Fibroblast of pulmonary artery (primary cell): ENCODE data around the gene ERFL.
A peak's percentile ranks its signal among the peaks of the same experiment; 100 is the strongest.

Source experiments
- DNase-seq: peaks from one replicate; pipeline ENCODE4 v3.0.0-alpha.2; 2010; ENCODE audit warnings: low read depth
- H3K4me3 ChIP-seq: replicated peaks from 2 replicates; pipeline ENCODE4 v1.5.1; 2011; ENCODE audit warnings: low read depth, mild to moderate bottlenecking, control low read depth, low read length, moderate library complexity
- CTCF ChIP-seq: IDR thresholded peaks from 2 replicates; pipeline ENCODE4 v1.5.1; 2011; ENCODE audit warnings: mild to moderate bottlenecking, control low read depth, low read length, inconsistent platforms; ENCODE audit errors: missing control alignments

Gene ERFL

GRCh38 chr19:41930926-41931592, 2.8 kb upstream of the ERFL start:
- H3K4me3 ChIP-seq: no peak overlapping the region
- peak; percentile 49 for TF ChIP-seq CTCF
- DNase-seq: no peak

DNA sequence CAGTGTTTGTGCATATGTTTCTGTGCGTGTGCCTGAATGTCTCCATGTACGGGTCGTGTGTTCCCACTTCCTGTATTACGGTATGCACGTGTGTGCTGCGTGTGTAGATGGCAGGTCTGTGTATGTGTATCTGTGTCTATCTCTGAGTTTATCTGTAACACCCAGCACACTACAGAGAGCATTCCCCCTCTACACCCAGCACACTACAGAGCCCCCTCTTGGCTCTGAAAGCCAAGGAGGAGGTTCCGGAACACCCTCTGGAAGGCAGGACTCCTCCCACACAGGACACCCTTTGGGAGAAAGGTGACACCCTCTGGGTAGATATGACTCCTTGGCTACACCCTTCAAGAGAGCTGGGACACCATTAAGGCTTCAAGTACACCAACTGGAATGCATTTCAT, 2.1 kb upstream of the ERFL start:
- no peak for TF ChIP-seq CTCF
- H3K4me3 ChIP-seq: no peak overlapping the region
- DNase-seq: no peak

DNA sequence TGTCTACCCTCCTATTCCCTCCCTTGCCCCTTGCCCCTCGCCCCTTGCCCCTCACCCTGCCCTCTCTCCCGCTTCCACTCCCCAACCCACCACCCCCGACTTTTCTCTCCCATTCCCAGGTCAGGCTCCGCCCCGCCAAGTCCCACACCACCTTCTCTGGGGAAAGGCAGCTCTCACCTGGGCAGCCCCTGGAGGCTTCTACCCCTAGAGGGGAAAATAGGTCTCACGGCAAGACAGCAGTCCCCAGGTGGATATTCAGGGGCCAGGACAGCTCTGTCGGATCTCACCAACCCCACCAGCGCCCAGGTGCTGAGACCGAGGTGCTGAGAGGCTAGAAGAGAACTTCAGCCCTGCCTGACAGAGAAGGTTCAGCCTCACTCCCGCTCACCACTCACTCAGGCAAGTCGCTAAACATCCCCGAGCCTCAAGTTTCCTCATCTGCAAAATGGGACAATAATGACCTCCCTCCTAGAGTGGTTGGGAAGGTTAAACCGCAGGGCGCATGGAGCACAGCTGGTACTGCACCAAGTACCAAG, 1.4 kb upstream of the ERFL start:
- no peak overlapping the region for H3K4me3 ChIP-seq
- DNase-seq: no peak
- no peak for TF ChIP-seq CTCF

GRCh38 chr19:41928754-41929535, 696 bp upstream of the ERFL start:
- H3K4me3 ChIP-seq: peak overlapping the region; percentile 28
- no peak for TF ChIP-seq CTCF

GRCh38 chr19:41927497-41928192, 604 bp downstream of the ERFL start:
- DNase-seq: no peak
- TF ChIP-seq CTCF: no peak
- peak overlapping the region; percentile 45 for H3K4me3 ChIP-seq

More at GRCh38 chr19:41928754-41929535, 696 bp upstream of the ERFL start:
- DNase-seq: no peak

GRCh38 chr19:41926763-41927496, 1.3 kb downstream of the ERFL start:
- no peak overlapping the region for H3K4me3 ChIP-seq
- no peak for DNase-seq
- TF ChIP-seq CTCF: no peak
